Measurements from ENCODE around the gene CORO1C.

CORO1C gene

DNA sequence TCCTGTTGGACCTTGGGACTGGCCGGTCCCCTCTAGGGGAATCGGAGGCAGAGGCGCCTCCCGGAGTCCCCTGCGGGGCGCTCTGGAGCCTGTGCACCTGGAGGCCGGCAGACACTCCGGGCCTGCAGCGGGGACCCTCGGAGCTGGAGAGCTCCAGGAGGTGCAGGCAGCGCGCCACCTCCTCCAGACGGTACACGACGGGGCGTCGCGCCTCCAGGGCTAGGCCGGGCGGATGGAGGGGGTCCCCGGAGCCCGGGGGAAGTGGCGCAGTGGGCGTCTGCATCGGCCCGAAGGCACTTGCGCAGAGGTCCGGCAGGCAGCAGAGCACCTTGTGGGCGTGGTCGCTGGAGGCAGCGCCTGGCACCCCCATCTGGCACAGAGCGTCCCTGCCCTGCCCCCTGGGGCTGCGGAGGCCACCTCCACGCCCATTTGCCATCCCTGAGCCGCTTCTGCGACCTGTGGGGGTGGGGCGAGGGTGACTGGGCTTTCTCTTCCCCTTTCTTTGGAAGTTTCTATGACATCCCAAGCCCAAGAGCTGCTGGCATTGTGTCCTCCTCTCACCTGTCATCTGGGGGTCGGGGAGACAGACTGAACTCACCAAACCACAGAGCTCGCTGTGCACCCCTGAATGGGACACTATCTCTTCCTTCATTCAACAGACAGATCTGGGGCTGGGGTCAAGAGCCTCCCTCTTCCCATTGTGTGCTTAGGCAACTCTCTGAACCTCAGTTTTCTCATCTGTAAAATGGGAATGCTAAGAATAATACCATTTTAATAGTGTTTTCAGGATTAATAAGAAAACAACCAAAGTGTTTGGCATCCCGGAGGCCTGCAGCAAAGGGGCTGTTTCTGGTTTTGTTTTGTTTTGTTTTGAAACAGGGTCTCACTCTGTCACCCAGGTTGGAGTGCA is 37.5 kb upstream of the CORO1C start:
- H3K4me1 ChIP-seq (ENCODE audit: control insufficient read depth, insufficient read depth, low read length) = peaks cover 10% of the 10 kb centered on the region
- H3K27me3 ChIP-seq (replicated peaks; ENCODE audit: control insufficient read depth, insufficient read depth, low read length) = peaks cover 12% of the 10 kb centered on the region
- H3K9ac ChIP-seq (ENCODE audit: low read length) = no peak overlapping the region
- H3K36me3 ChIP-seq (ENCODE audit: control insufficient read depth, insufficient read depth, low read length, severe bottlenecking) = no peaks in the 10 kb centered on the region
- DNase-seq (ENCODE audit: low read depth) = no peak
- H3K4me3 ChIP-seq (ENCODE audit: low read length) = no peak overlapping the region
- no peaks in the 10 kb centered on the region for H3K9me3 ChIP-seq (ENCODE audit: control insufficient read depth, low read length)

GRCh38 chr12:108766294-108766693 is 35.0 kb upstream of the CORO1C start:
- H3K27me3 ChIP-seq (replicated peaks; ENCODE audit: control insufficient read depth, insufficient read depth, low read length) = peaks cover 12% of the 10 kb centered on the region
- no peaks in the 10 kb centered on the region for H3K36me3 ChIP-seq (ENCODE audit: control insufficient read depth, insufficient read depth, low read length, severe bottlenecking)
- DNase-seq (ENCODE audit: low read depth) = no peak
- H3K9me3 ChIP-seq (ENCODE audit: control insufficient read depth, low read length) = no peaks in the 10 kb centered on the region
- no peak overlapping the region for H3K9ac ChIP-seq (ENCODE audit: low read length)
- no peaks in the 10 kb centered on the region for H3K4me1 ChIP-seq (ENCODE audit: control insufficient read depth, insufficient read depth, low read length)
- H3K4me3 ChIP-seq (ENCODE audit: low read length) = no peak overlapping the region

- no peaks in the 10 kb centered on the region for H3K4me1 ChIP-seq (ENCODE audit: control insufficient read depth, insufficient read depth, low read length)
- H3K36me3 ChIP-seq (ENCODE audit: control insufficient read depth, insufficient read depth, low read length, severe bottlenecking) = no peaks in the 10 kb centered on the region
- no peak for DNase-seq (ENCODE audit: low read depth)
- no peak overlapping the region for H3K4me3 ChIP-seq (ENCODE audit: low read length)
- no peaks in the 10 kb centered on the region for H3K9me3 ChIP-seq (ENCODE audit: control insufficient read depth, low read length)
- H3K27me3 ChIP-seq (replicated peaks; ENCODE audit: control insufficient read depth, insufficient read depth, low read length) = peaks cover 5% of the 10 kb centered on the region
- H3K9ac ChIP-seq (ENCODE audit: low read length) = no peak overlapping the region
Measured at GRCh38 chr12:108765289-108765764, 34.0 kb upstream of the CORO1C start.

DNA sequence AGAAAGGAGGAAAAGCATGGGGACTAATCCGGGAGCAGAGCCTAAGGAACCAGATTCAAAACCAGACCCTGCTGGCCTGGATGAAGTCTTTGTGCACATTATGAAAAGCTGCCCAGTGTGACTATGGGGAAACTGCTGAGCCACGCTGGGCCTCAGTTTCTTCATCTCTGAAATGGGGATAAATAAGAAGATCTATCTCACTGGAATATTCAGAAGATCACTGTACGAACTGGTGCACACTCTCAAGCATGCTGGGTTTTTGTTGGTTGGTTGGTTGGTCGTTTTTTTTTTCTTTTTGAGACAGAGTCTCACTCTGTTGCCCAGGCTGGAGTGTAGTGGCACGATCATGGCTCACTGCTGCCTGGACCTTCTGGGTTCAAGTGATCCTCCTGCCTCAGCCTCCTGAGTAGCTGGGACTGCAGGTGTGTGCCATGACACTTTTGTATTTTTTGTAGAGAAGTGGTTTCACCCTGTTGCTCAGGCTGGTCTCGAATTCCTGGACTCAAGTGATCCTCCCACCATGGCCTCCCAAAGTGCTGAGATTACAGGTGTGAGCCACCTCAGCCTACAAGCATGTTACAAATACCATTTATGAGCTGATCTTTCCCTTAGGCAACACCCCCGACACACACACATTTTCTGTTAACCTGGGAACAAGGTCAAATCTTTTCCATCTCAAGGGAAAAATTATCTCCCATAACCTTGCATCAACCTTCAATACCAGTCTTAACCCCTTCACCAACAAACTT is 33.4 kb upstream of the CORO1C start:
- Histone ChIP-seq H3K27me3 (replicated peaks; ENCODE audit: control insufficient read depth, insufficient read depth, low read length) (peaks cover 5% of the 10 kb centered on the region), H3K9ac (ENCODE audit: low read length) (no peak overlapping the region), H3K4me3 (ENCODE audit: low read length) (no peak overlapping the region), H3K9me3 (ENCODE audit: control insufficient read depth, low read length) (no peaks in the 10 kb centered on the region), H3K4me1 (ENCODE audit: control insufficient read depth, insufficient read depth, low read length) (no peaks in the 10 kb centered on the region), H3K36me3 (ENCODE audit: control insufficient read depth, insufficient read depth, low read length, severe bottlenecking) (no peaks in the 10 kb centered on the region)
- DNase-seq (ENCODE audit: low read depth) = no peak

- Histone ChIP-seq H3K4me1 (ENCODE audit: control insufficient read depth, insufficient read depth, low read length) (no peaks in the 10 kb centered on the region), H3K36me3 (ENCODE audit: control insufficient read depth, insufficient read depth, low read length, severe bottlenecking) (no peaks in the 10 kb centered on the region), H3K9ac (ENCODE audit: low read length) (no peak overlapping the region), H3K9me3 (ENCODE audit: control insufficient read depth, low read length) (no peaks in the 10 kb centered on the region), H3K27me3 (replicated peaks; ENCODE audit: control insufficient read depth, insufficient read depth, low read length) (no peaks in the 10 kb centered on the region), H3K4me3 (ENCODE audit: low read length) (no peak overlapping the region)
- no peak for DNase-seq (ENCODE audit: low read depth)
Measured at GRCh38 chr12:108761226-108761625, 29.9 kb upstream of the CORO1C start.

- H3K4me3 ChIP-seq (ENCODE audit: low read length) = no peak overlapping the region
- H3K9me3 ChIP-seq (ENCODE audit: control insufficient read depth, low read length) = no peaks in the 10 kb centered on the region
- DNase-seq (ENCODE audit: low read depth) = no peak
Measured at GRCh38 chr12:108759924-108760323, 28.6 kb upstream of the CORO1C start.

GRCh38 chr12:108757856-108758255 is 26.5 kb upstream of the CORO1C start:
- no peaks in the 10 kb centered on the region for H3K36me3 ChIP-seq (ENCODE audit: control insufficient read depth, insufficient read depth, low read length, severe bottlenecking)
- no peak for DNase-seq (ENCODE audit: low read depth)
- no peak overlapping the region for H3K4me3 ChIP-seq (ENCODE audit: low read length)
- no peak overlapping the region for H3K9ac ChIP-seq (ENCODE audit: low read length)
- H3K9me3 ChIP-seq (ENCODE audit: control insufficient read depth, low read length) = no peaks in the 10 kb centered on the region
- H3K27me3 ChIP-seq (replicated peaks; ENCODE audit: control insufficient read depth, insufficient read depth, low read length) = no peaks in the 10 kb centered on the region
- H3K4me1 ChIP-seq (ENCODE audit: control insufficient read depth, insufficient read depth, low read length) = no peaks in the 10 kb centered on the region

More at GRCh38 chr12:108759924-108760323, 28.6 kb upstream of the CORO1C start:
- no peaks in the 10 kb centered on the region for H3K4me1 ChIP-seq (ENCODE audit: control insufficient read depth, insufficient read depth, low read length)
- H3K36me3 ChIP-seq (ENCODE audit: control insufficient read depth, insufficient read depth, low read length, severe bottlenecking) = no peaks in the 10 kb centered on the region
- no peaks in the 10 kb centered on the region for H3K27me3 ChIP-seq (replicated peaks; ENCODE audit: control insufficient read depth, insufficient read depth, low read length)
- no peak overlapping the region for H3K9ac ChIP-seq (ENCODE audit: low read length)

GRCh38 chr12:108756421-108756820 is 25.1 kb upstream of the CORO1C start:
- Histone ChIP-seq H3K9ac (ENCODE audit: low read length) (no peak overlapping the region), H3K9me3 (ENCODE audit: control insufficient read depth, low read length) (no peaks in the 10 kb centered on the region), H3K27me3 (replicated peaks; ENCODE audit: control insufficient read depth, insufficient read depth, low read length) (no peaks in the 10 kb centered on the region), H3K4me1 (ENCODE audit: control insufficient read depth, insufficient read depth, low read length) (peaks cover 10% of the 10 kb centered on the region), H3K36me3 (ENCODE audit: control insufficient read depth, insufficient read depth, low read length, severe bottlenecking) (no peaks in the 10 kb centered on the region), H3K4me3 (ENCODE audit: low read length) (no peak overlapping the region)
- DNase-seq (ENCODE audit: low read depth) = no peak

DNA sequence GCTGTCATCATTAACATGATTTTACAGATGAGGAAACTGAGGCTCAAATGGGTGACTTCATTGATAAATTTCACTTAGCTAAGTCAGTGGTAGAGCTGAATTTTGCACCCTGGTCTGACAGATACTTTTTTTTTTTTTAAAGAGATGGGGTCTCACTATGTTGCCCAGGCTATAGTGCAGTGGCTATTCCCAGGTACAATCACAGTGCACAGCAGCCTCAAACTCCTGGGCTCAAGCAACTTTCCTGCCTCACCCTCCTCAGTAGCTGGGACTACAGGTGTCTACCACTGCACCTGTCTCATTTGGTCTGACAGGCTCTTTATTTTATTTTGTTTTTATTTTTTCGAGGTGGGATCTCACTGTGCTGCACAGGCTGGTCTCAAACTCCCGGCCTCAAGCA is 24.2 kb upstream of the CORO1C start:
- Histone ChIP-seq H3K4me1 (ENCODE audit: control insufficient read depth, insufficient read depth, low read length) (peaks cover 18% of the 10 kb centered on the region), H3K9ac (ENCODE audit: low read length) (no peak overlapping the region), H3K27me3 (replicated peaks; ENCODE audit: control insufficient read depth, insufficient read depth, low read length) (no peaks in the 10 kb centered on the region), H3K9me3 (ENCODE audit: control insufficient read depth, low read length) (no peaks in the 10 kb centered on the region), H3K4me3 (ENCODE audit: low read length) (no peak overlapping the region), H3K36me3 (ENCODE audit: control insufficient read depth, insufficient read depth, low read length, severe bottlenecking) (no peaks in the 10 kb centered on the region)
- no peak for DNase-seq (ENCODE audit: low read depth)

GRCh38 chr12:108753976-108754375 is 22.7 kb upstream of the CORO1C start:
- no peaks in the 10 kb centered on the region for H3K27me3 ChIP-seq (replicated peaks; ENCODE audit: control insufficient read depth, insufficient read depth, low read length)
- peaks cover 26% of the 10 kb centered on the region for H3K4me1 ChIP-seq (ENCODE audit: control insufficient read depth, insufficient read depth, low read length)
- no peaks in the 10 kb centered on the region for H3K36me3 ChIP-seq (ENCODE audit: control insufficient read depth, insufficient read depth, low read length, severe bottlenecking)
- H3K4me3 ChIP-seq (ENCODE audit: low read length) = no peak overlapping the region
- DNase-seq (ENCODE audit: low read depth) = no peak
- no peaks in the 10 kb centered on the region for H3K9me3 ChIP-seq (ENCODE audit: control insufficient read depth, low read length)
- no peak overlapping the region for H3K9ac ChIP-seq (ENCODE audit: low read length)

DNA sequence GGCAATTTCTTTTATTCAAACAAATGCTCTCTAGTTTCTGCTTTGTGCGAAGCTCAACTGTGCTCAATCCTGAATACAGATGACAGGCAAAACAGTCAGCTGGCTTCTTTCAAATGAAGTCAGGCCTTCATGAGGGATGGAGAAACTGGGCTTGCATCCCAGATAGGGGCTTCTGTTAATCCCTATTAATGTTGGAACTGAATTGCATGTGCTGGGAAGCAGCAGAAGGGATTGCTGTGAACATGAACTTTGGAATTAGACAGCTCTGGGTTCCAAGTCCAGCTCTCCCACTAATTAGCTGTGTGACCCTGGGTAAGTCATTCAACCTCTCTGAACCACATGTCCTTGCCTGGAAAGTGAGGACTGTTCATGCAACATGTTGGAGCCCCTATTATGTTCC is 21.1 kb upstream of the CORO1C start:
- Histone ChIP-seq H3K4me3 (ENCODE audit: low read length) (no peak overlapping the region), H3K27me3 (replicated peaks; ENCODE audit: control insufficient read depth, insufficient read depth, low read length) (no peaks in the 10 kb centered on the region), H3K9me3 (ENCODE audit: control insufficient read depth, low read length) (no peaks in the 10 kb centered on the region), H3K4me1 (ENCODE audit: control insufficient read depth, insufficient read depth, low read length) (peaks cover 26% of the 10 kb centered on the region), H3K36me3 (ENCODE audit: control insufficient read depth, insufficient read depth, low read length, severe bottlenecking) (no peaks in the 10 kb centered on the region), H3K9ac (ENCODE audit: low read length) (no peak overlapping the region)
- DNase-seq (ENCODE audit: low read depth) = peak; percentile 34
